SK-N-SH (cell line): ENCODE data around the gene HOXA5. TPM values are rescaled to one million over a fixed set of nuclear protein-coding genes. Genes with fewer than 3 reads are reported as not detected.

Experiments
- CTCF ChIA-PET: fragments of 300-600, 350-600 bp; formaldehyde crosslinking; extraction: SDS; loops from one replicate; lab custom pipeline; 2021; lab: Yijun Ruan, JAX
- POLR2A ChIA-PET: fragments of 350-600 bp; sonication (Branson Sonifier 250); formaldehyde crosslinking; extraction: SDS; loops from one replicate; lab custom pipeline; 2020; ENCODE audit warnings: antibody characterized with exemption, inconsistent platforms; lab: Yijun Ruan, JAX
- DNase-seq: peaks from one replicate; pipeline ENCODE4 v3.0.0; 2012
- H2AFZ ChIP-seq: fragments of 200-600 bp; sonication (generic); 2 replicates; pipeline ENCODE4 v1.8.1; 2016; ENCODE audit warnings: antibody characterized with exemption, mild to moderate bottlenecking, low read depth
- H3F3A ChIP-seq: fragments of 200-600 bp; sonication (generic); replicated peaks from 2 replicates; pipeline ENCODE3; 2016; ENCODE audit warnings: antibody characterized with exemption, mild to moderate bottlenecking; ENCODE audit not compliant: insufficient read depth
- H3K27ac ChIP-seq, 2 experiments: fragments of 200-500 bp in 1 of 2; fragments of 200-600 bp in 1 of 2; sonication (Bioruptor generic) in 1 of 2; sonication (generic), shearing (Covaris generic) in 1 of 2; 2 replicates each; pipeline versions ENCODE4 v1.5.1 to v1.6.1; 2014 to 2016; ENCODE audit warnings: low read depth in 2 of 2, inconsistent platforms in 1 of 2, low read length in 1 of 2, mild to moderate bottlenecking in 1 of 2, mixed read lengths in 1 of 2
- H3K27me3 ChIP-seq: fragments of 200-600 bp; sonication (generic), shearing (Covaris generic); 2 replicates; pipeline ENCODE4 v1.6.1; 2016; ENCODE audit warnings: mixed run types; ENCODE audit not compliant: insufficient read depth
- H3K36me3 ChIP-seq, 2 experiments: fragments of 200-500 bp in 1 of 2; fragments of 200-600 bp in 1 of 2; sonication (Bioruptor generic) in 1 of 2; sonication (generic) in 1 of 2; replicated peaks in 1 of 2; 2 replicates each; pipeline versions ENCODE3 to v1.5.1; 2014 to 2016; ENCODE audit warnings: low read length in 1 of 2, mild to moderate bottlenecking in 1 of 2; ENCODE audit not compliant: insufficient read depth in 2 of 2, control insufficient read depth in 1 of 2
- H3K4me1 ChIP-seq, 2 experiments: fragments of 200-500 bp in 1 of 2; fragments of 200-600 bp in 1 of 2; sonication (Bioruptor generic) in 1 of 2; sonication (generic), shearing (Covaris generic) in 1 of 2; 2 replicates each; pipeline versions ENCODE4 v1.5.1 to v1.6.1; 2014 to 2016; ENCODE audit warnings: low read depth in 1 of 2, low read length in 1 of 2, mixed run types in 1 of 2; ENCODE audit not compliant: insufficient read depth in 2 of 2, control insufficient read depth in 1 of 2
- H3K4me2 ChIP-seq: fragments of 200-600 bp; sonication (generic), shearing (Covaris generic); 2 replicates; pipeline ENCODE4 v1.6.1; 2017; ENCODE audit warnings: mixed run types
- H3K4me3 ChIP-seq, 2 experiments: fragments of 200-500 bp in 1 of 2; fragments of 200-600 bp in 1 of 2; sonication (Bioruptor generic) in 1 of 2; sonication (generic), shearing (Covaris generic) in 1 of 2; 2 replicates each; pipeline versions ENCODE4 v1.5.1 to v1.8.1; 2014 to 2016; ENCODE audit warnings: low read depth in 2 of 2, inconsistent platforms in 1 of 2, low read length in 1 of 2, mild to moderate bottlenecking in 1 of 2, mixed read lengths in 1 of 2, moderate library complexity in 1 of 2
- H3K79me2 ChIP-seq: fragments of 200-600 bp; sonication (generic); 2 replicates; pipeline ENCODE4 v1.8.1; 2017; ENCODE audit warnings: mild to moderate bottlenecking; ENCODE audit not compliant: insufficient read depth
- H3K9ac ChIP-seq: fragments of 200-600 bp; sonication (generic); 2 replicates; pipeline ENCODE4 v1.6.1; 2017; ENCODE audit warnings: mixed run types
- H3K9me2 ChIP-seq: fragments of 200-600 bp; sonication (generic); 2 replicates; pipeline ENCODE4 v1.6.1; 2017; ENCODE audit warnings: mixed run types
- H3K9me3 ChIP-seq: fragments of 200-600 bp; sonication (generic); 2 replicates; pipeline ENCODE4 v1.6.1; 2017; ENCODE audit warnings: mixed run types, mild to moderate bottlenecking, moderate library complexity
- H4K20me1 ChIP-seq: fragments of 200-600 bp; sonication (generic); 2 replicates; pipeline ENCODE4 v1.6.1; 2017; ENCODE audit warnings: mild to moderate bottlenecking, mixed run types; ENCODE audit not compliant: insufficient read depth
- FOXJ3 ChIP-seq: sonication (generic); formaldehyde crosslinking; IDR thresholded peaks from 2 replicates; pipeline ENCODE4 v1.5.1; 2020; ENCODE audit warnings: mild to moderate bottlenecking, missing genetic modification reagents
- GABPA ChIP-seq: IDR thresholded peaks from 2 replicates; pipeline ENCODE4 v1.4.0; 2012; ENCODE audit warnings: low read depth, mild to moderate bottlenecking
- IRF3 ChIP-seq: fragments of 150-350 bp; IDR thresholded peaks from 2 replicates; pipeline ENCODE4 v1.6.1; 2016; ENCODE audit warnings: mild to moderate bottlenecking, low read depth, low read length
- JUND ChIP-seq: IDR thresholded peaks from 2 replicates; pipeline ENCODE4 v1.4.0; 2012
- NFIC ChIP-seq: IDR thresholded peaks from 2 replicates; pipeline ENCODE4 v1.4.0; 2012; ENCODE audit warnings: borderline replicate concordance
- RAD21 ChIP-seq: IDR thresholded peaks from 2 replicates; pipeline ENCODE4 v1.6.1; 2012; ENCODE audit warnings: mild to moderate bottlenecking, low read length
- REST ChIP-seq: IDR thresholded peaks from 2 replicates; pipeline ENCODE4 v1.6.1; 2012; ENCODE audit warnings: mild to moderate bottlenecking, low read depth, low read length, moderate library complexity
- RFX5 ChIP-seq: IDR thresholded peaks from 2 replicates; pipeline ENCODE4 v1.6.1; 2012; ENCODE audit warnings: mild to moderate bottlenecking, improper control_type of control experiment, low read length
- SMC3 ChIP-seq: IDR thresholded peaks from 2 replicates; pipeline ENCODE4 v1.6.1; 2012; ENCODE audit warnings: low read depth, low read length, improper control_type of control experiment
- USF2 ChIP-seq: fragments of 150-350 bp; IDR thresholded peaks from 2 replicates; pipeline ENCODE4 v1.6.1; 2017; ENCODE audit warnings: antibody characterized with exemption, low read length, low read depth, borderline replicate concordance
- WGBS: methylation state at CpG from one replicate; pipeline ENCODE4 v1.1.6; 2017; ENCODE audit warnings: low lambda C conversion rate; 5-methylcytosine and 5-hydroxymethylcytosine counted together
- polyA plus RNA-seq, 3 experiments: library from polyadenylated mRNA; depleted of rRNA; stranded (reverse); fragments of >200 nt; gene quantifications; 2 replicates each; pipeline ENCODE4 v1.2.3, GENCODE V29; 2012

The HOXA5 gene
- polyA plus RNA-seq, 1 of the 3 experiments (the other 2 are of a cell fraction): not detected

GRCh38 chr7:27189997-27190748 lies 46.7 kb upstream of the HOXA5 start:
- Histone ChIP-seq H3K27me3 (peaks cover 98% of the 10 kb centered on the region), H3K4me2 (no peak overlapping the region), H3K9me2 (no peaks in the 10 kb centered on the region), H3K4me1 (peaks cover 0 to 4% of the 10 kb centered on the region in 2 experiments; a peak in 1 of 4 replicates), H3K9ac (no peak overlapping the region), H3K4me3 (no peak overlapping the region), H2AFZ (no peak overlapping the region), H3K9me3 (no peaks in the 10 kb centered on the region), H3F3A (peaks cover 11% of the 10 kb centered on the region), H3K79me2 (no peaks in the 10 kb centered on the region), H3K36me3 (no peaks in the 10 kb centered on the region), H4K20me1 (peaks cover 30% of the 10 kb centered on the region), H3K27ac (no peak overlapping the region)
- no peak for TF ChIP-seq GABPA
- no peak for TF ChIP-seq JUND
- no peak for TF ChIP-seq IRF3
- no peak for TF ChIP-seq RAD21
- TF ChIP-seq NFIC: no peak
- CTCF ChIA-PET: interaction anchor here (0.6 to 10.7 kb wide), 15 partner anchors 8 to 1914 kb away, joined by 3 to 84 read pairs (median 8); partner anchors contain the start of gene HOXA13
- no peak for DNase-seq
- 15% methylated on average over 7 of the region's 7 CpGs for WGBS
- POLR2A ChIA-PET: no interaction called here

GRCh38 chr7:27189295-27189996 lies 46.0 kb upstream of the HOXA5 start:
- Histone ChIP-seq H4K20me1 (peaks cover 30% of the 10 kb centered on the region), H3K9me3 (no peaks in the 10 kb centered on the region), H3K4me1 (peaks cover 0 to 7% of the 10 kb centered on the region in 2 experiments; a peak in 1 of 4 replicates), H3F3A (peaks cover 11% of the 10 kb centered on the region), H3K4me2 (peak overlapping the region; percentile 51), H3K79me2 (no peaks in the 10 kb centered on the region), H3K27ac (no peak overlapping the region), H2AFZ (no peak overlapping the region), H3K36me3 (no peaks in the 10 kb centered on the region), H3K4me3 (no peak overlapping the region), H3K27me3 (peaks cover 98% of the 10 kb centered on the region), H3K9ac (no peak overlapping the region), H3K9me2 (no peaks in the 10 kb centered on the region)
- 11% methylated on average over 22 of the region's 22 CpGs for WGBS
- TF ChIP-seq IRF3: no peak
- no peak for TF ChIP-seq FOXJ3 (CRISPR knock-in tag)
- no peak for TF ChIP-seq NFIC
- no peak for TF ChIP-seq RFX5
- TF ChIP-seq REST: no peak
- no peak for TF ChIP-seq SMC3
- TF ChIP-seq USF2: no peak
- POLR2A ChIA-PET: no interaction called here
- CTCF ChIA-PET: interaction anchor here (0.8 to 10.7 kb wide), 12 partner anchors 10 to 907 kb away, joined by 3 to 84 read pairs (median 10); partner anchors contain the start of gene HOXA13
- DNase-seq: no peak
